Fibroblast of lung (primary cell): ENCODE results near the gene TAF11.

ENCODE experiments used
- EZH2 ChIP-seq: IDR thresholded peaks from 2 replicates; pipeline ENCODE4 v1.5.1; 2012; ENCODE audit warnings: low read length, control low read depth, mild to moderate bottlenecking; ENCODE audit errors: missing control alignments
- TF ChIP-seq, protein P1 (sequence below), 2 donors: IDR thresholded peaks in 1 of 2; conservative IDR thresholded peaks in 1 of 2; 1 replicate in 1 of 2; 2 replicates in 1 of 2; pipeline ENCODE4 v1.5.1; 2011 to 2012; ENCODE audit warnings: low read length in 2 of 2, control low read depth in 1 of 2, inconsistent platforms in 1 of 2, low read depth in 1 of 2, mild to moderate bottlenecking in 1 of 2

DNA sequence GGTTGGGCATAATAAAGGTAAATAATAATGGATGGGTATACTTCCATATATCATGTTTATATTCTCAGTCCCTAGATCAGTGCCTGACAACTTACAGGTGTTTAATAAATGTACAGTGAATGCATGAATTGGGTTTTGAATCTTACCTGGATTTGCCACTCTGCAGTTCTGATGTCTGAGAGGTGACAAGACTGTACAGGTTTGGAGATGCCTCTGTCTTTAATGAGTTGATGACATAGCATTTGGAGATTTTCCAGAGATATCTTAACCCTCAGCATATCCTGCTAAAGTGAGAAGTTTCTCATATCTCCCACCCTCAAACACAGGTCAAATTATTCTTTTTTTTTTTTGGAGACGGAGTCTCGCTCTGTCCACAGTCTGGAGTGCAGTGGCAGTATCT lies 3.5 kb upstream of the TAF11 start:
- TF ChIP-seq, protein P1, sequence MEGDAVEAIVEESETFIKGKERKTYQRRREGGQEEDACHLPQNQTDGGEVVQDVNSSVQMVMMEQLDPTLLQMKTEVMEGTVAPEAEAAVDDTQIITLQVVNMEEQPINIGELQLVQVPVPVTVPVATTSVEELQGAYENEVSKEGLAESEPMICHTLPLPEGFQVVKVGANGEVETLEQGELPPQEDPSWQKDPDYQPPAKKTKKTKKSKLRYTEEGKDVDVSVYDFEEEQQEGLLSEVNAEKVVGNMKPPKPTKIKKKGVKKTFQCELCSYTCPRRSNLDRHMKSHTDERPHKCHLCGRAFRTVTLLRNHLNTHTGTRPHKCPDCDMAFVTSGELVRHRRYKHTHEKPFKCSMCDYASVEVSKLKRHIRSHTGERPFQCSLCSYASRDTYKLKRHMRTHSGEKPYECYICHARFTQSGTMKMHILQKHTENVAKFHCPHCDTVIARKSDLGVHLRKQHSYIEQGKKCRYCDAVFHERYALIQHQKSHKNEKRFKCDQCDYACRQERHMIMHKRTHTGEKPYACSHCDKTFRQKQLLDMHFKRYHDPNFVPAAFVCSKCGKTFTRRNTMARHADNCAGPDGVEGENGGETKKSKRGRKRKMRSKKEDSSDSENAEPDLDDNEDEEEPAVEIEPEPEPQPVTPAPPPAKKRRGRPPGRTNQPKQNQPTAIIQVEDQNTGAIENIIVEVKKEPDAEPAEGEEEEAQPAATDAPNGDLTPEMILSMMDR (conservative IDR thresholded peaks at IDR 0.05 in 1 of 2, IDR thresholded peaks at IDR 0.05 in 1 of 2; ENCODE audit: low read depth in 1 of 2, low read length in 2 of 2) = no peak
- no peak for TF ChIP-seq EZH2
